ENCODE data around the gene PSORS1C1.

DNA sequence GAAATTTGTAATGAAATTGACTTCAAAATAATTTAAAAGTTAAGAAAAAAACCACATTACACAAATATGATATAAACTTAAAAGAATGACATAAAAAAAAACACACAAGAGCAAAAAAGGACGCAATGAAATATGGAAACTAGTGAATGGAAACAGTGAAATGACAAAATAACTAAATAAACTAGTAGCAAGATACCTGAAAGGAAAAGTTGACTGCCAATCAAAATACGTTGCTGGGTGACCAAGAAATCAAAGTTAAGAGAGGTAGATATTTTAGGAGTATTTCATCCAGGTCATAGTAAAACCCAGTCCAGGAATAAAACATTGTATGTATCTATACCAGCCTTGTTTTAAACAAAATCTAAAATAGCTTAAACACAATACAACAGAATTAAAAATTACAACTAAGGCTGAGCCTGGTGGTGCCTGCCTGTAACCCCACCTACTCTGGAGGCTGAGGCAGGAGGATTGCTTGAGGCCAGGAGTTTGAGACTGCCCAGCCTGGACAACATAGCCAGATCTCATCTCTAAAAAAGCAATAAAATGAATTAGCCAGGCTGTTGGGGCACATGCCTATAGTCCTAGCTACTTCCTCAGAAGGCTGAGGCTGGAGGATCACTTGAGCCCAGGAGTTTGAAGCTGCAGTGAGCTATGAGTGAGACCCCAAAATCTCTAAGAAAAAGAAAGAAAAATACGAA, 24.2 kb upstream of the PSORS1C1 start:
- TF ChIP-seq, protein P1, sequence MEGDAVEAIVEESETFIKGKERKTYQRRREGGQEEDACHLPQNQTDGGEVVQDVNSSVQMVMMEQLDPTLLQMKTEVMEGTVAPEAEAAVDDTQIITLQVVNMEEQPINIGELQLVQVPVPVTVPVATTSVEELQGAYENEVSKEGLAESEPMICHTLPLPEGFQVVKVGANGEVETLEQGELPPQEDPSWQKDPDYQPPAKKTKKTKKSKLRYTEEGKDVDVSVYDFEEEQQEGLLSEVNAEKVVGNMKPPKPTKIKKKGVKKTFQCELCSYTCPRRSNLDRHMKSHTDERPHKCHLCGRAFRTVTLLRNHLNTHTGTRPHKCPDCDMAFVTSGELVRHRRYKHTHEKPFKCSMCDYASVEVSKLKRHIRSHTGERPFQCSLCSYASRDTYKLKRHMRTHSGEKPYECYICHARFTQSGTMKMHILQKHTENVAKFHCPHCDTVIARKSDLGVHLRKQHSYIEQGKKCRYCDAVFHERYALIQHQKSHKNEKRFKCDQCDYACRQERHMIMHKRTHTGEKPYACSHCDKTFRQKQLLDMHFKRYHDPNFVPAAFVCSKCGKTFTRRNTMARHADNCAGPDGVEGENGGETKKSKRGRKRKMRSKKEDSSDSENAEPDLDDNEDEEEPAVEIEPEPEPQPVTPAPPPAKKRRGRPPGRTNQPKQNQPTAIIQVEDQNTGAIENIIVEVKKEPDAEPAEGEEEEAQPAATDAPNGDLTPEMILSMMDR (IDR thresholded peaks at IDR 0.05): no peak
- TF ChIP-seq ZFX (IDR thresholded peaks at IDR 0.05; ENCODE audit: borderline replicate concordance): no peak

Measured in 22Rv1 (cell line).